ENCODE data around the gene PRICKLE4. TPM values are rescaled to one million over a fixed set of nuclear protein-coding genes. Genes with fewer than 3 reads are reported as not detected.

The PRICKLE4 gene
- total RNA-seq, 1 donor from 2014 or later = 3.4 TPM

GRCh38 chr6:41836660-41837052 is 56.1 kb downstream of the PRICKLE4 start:
- TF ChIP-seq EZH2 (IDR thresholded peaks at IDR 0.05; ENCODE audit: insufficient read depth, low read length) = no peak
- TF ChIP-seq, protein P1, sequence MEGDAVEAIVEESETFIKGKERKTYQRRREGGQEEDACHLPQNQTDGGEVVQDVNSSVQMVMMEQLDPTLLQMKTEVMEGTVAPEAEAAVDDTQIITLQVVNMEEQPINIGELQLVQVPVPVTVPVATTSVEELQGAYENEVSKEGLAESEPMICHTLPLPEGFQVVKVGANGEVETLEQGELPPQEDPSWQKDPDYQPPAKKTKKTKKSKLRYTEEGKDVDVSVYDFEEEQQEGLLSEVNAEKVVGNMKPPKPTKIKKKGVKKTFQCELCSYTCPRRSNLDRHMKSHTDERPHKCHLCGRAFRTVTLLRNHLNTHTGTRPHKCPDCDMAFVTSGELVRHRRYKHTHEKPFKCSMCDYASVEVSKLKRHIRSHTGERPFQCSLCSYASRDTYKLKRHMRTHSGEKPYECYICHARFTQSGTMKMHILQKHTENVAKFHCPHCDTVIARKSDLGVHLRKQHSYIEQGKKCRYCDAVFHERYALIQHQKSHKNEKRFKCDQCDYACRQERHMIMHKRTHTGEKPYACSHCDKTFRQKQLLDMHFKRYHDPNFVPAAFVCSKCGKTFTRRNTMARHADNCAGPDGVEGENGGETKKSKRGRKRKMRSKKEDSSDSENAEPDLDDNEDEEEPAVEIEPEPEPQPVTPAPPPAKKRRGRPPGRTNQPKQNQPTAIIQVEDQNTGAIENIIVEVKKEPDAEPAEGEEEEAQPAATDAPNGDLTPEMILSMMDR (IDR thresholded peaks at IDR 0.05; ENCODE audit: insufficient read depth, low read depth, low read length) = no peak
- H3K9ac ChIP-seq (ENCODE audit: low read length) = no peak overlapping the region
- H4K20me1 ChIP-seq (ENCODE audit: insufficient read depth, low read length) = no peaks in the 10 kb centered on the region
- H2AFZ ChIP-seq (ENCODE audit: low read depth, low read length) = no peak overlapping the region
- Mint-ChIP-seq H3K9me3 (ENCODE audit: unreplicated experiment) (peaks cover 2% of the 10 kb centered on the region), H3K4me3 (ENCODE audit: unreplicated experiment) (no peak overlapping the region), H3K36me3 (ENCODE audit: low read depth, unreplicated experiment) (peaks cover 2% of the 10 kb centered on the region), H3K27me3 (ENCODE audit: low read depth, unreplicated experiment) (no peaks in the 10 kb centered on the region), H3K4me1 (ENCODE audit: low read depth, unreplicated experiment) (peaks cover 15% of the 10 kb centered on the region), H3K27ac (ENCODE audit: unreplicated experiment) (no peak overlapping the region)
- DNase-seq (ENCODE audit: low read depth) = no peak
- no peak overlapping the region for H3K27ac ChIP-seq (ENCODE audit: low read depth, low read length)
- H3K4me2 ChIP-seq (ENCODE audit: low read length) = no peak overlapping the region
- no peaks in the 10 kb centered on the region for H3K4me1 ChIP-seq (ENCODE audit: insufficient read depth, low read length)
- no peaks in the 10 kb centered on the region for H3K36me3 ChIP-seq (ENCODE audit: insufficient read depth, low read length)
- no peak for FAIRE-seq
- H3K27me3 ChIP-seq (ENCODE audit: insufficient read depth, low read length) = no peaks in the 10 kb centered on the region
- no peak overlapping the region for H3K4me3 ChIP-seq (ENCODE audit: insufficient read depth, low read depth, low read length)
- no peaks in the 10 kb centered on the region for H3K79me2 ChIP-seq (ENCODE audit: insufficient read depth, low read length)
- H3K9me3 ChIP-seq (ENCODE audit: insufficient read depth, low read depth, low read length) = no peaks in the 10 kb centered on the region

Other genes with a start within 250 kb of the PRICKLE4 start
- 41.9 and 43.7 TPM in 2 replicates for gene FOXP4, start 234.4 kb upstream of the PRICKLE4 start, total RNA-seq
- 144 and 167 TPM in 2 replicates for gene MDFI, start 142.3 kb upstream of the PRICKLE4 start, total RNA-seq
- 3.9 and 4.7 TPM in 2 replicates for gene TFEB, start 45.2 kb upstream of the PRICKLE4 start, total RNA-seq
- not detected in 2 replicates for gene PGC, start 33.4 kb upstream of the PRICKLE4 start, total RNA-seq
- gene FRS3, start 882 bp upstream of the PRICKLE4 start, total RNA-seq = 3.1 and 3.6 TPM in 2 replicates
- gene TOMM6, start 6.9 kb downstream of the PRICKLE4 start, total RNA-seq = 147 and 159 TPM in 2 replicates
- gene USP49, start 114.6 kb downstream of the PRICKLE4 start, total RNA-seq = 3.8 and 5.5 TPM in 2 replicates
- 27.1 and 28.9 TPM in 2 replicates for gene MED20, start 140.4 kb downstream of the PRICKLE4 start, total RNA-seq
- 41.2 and 43.1 TPM in 2 replicates for gene BYSL, start 140.7 kb downstream of the PRICKLE4 start, total RNA-seq
- 64.8 and 69.9 TPM in 2 replicates for gene CCND3, start 161.0 kb downstream of the PRICKLE4 start, total RNA-seq

Data from astrocyte (in vitro differentiated cells and primary cell).